Pancreas (tissue), 10 donors: ENCODE data around the gene FGF21. TPM values are rescaled to one million over a fixed set of nuclear protein-coding genes. Genes with fewer than 3 reads are reported as not detected.
A peak's percentile ranks its signal among the peaks of the same experiment; 100 is the strongest.

Experiments
- ATAC-seq, 4 donors: fragments of 200-7000 bp; cut with Tn5 transposase; one replicate each; pipeline versions ENCODE4 v1.8.0 to v1.9.1; 2020; ENCODE audit warnings: mild to moderate bottlenecking in 4 of 4, moderate library complexity in 4 of 4
- DNase-seq, 6 donors: peaks; one replicate each; pipeline ENCODE4 v3.0.0-alpha.2; 2020
- FAIRE-seq: peaks from 2 replicates; lab custom pipeline; 2012; peaks lifted over from hg19 to GRCh38; lab: Jason Lieb, UNC
- H3K27ac ChIP-seq, 4 donors: fragments of 200-600 bp; sonication (generic); 1 replicate in 3 of 4; 2 replicates in 1 of 4; pipeline versions ENCODE4 v1.5.0 to v1.8.0; 2020
- H3K27me3 ChIP-seq, 4 donors: fragments of 200-600 bp; one replicate each; pipeline ENCODE4 v1.8.0; 2021
- H3K36me3 ChIP-seq, 3 donors: fragments of 200-600 bp; sonication (generic) in 1 of 3; one replicate each; pipeline versions ENCODE4 v1.5.0 to v1.8.0; 2020 to 2021
- H3K4me1 ChIP-seq, 3 donors: fragments of 200-600 bp; one replicate each; pipeline ENCODE4 v1.8.0; 2021
- H3K4me3 ChIP-seq, 4 donors: fragments of 200-600 bp; sonication (generic) in 2 of 4; one replicate each; pipeline versions ENCODE4 v1.5.0 to v1.8.0; 2020 to 2021
- H3K9me3 ChIP-seq, 4 donors: fragments of 200-600 bp; one replicate each; pipeline ENCODE4 v1.8.0; 2021
- WGBS, 2 donors: extraction: QIAGEN DNeasy Blood & Tissue Kit; methylation state at CpG; one replicate each; pipeline ENCODE4 v1.1.7; 2013; 5-methylcytosine and 5-hydroxymethylcytosine counted together
- intact Hi-C, 3 donors: fragments of 100-400 bp; cut with DNase I; formaldehyde crosslinking; loops; one replicate each; pipeline versions ENCODE4 v1.11.1 to v1.14.2; 2022
- polyA plus RNA-seq, 2 donors: library from polyadenylated mRNA; stranded (reverse); fragments of 200-250 nt; gene quantifications; one replicate each; pipeline ENCODE4 v1.2.3, GENCODE V29; 2013
- total RNA-seq, 6 donors: library from RNA; stranded (reverse); fragmentation: NEBNext Ultra II Directional in 4 of 6; extraction: Animal tissue kit (Norgen Biotek cat#: 25700) in 4 of 6; gene quantifications; one replicate each; pipeline versions ENCODE4 v1.2.1 to v1.2.4, GENCODE V29; 2021 to 2023
- TF ChIP-seq, protein P1 (sequence below), 4 donors: fragments of 200-600 bp; sonication (generic) in 3 of 4; IDR thresholded peaks; one replicate each; pipeline versions ENCODE4 v1.5.0 to v1.8.0; 2021; ENCODE audit warnings: antibody characterized with exemption in 4 of 4
- donor health status: healthy with polysubstance abuse.
- donor health status: DM: no; HTN: no; CAD: no; lungs with moderate emphysema.
- donor health status: DM: no; HTN: no; CAD: no.
- donor health status: control.
- donor health status: control.
- donor health status: Bipolar disorder and iron deficiency.
- donor health status: DM: yes; HTN: yes; CAD: no.
- donor health status: DM: no; HTN: no; CAD: no.
- donor health status: DM: no; HTN: no; CAD: no.
- donor health status: DM: yes; HTN: yes; CAD: no.

The FGF21 gene
- total and polyA plus RNA-seq, 8 donors: 0.51 TPM; not detected in 7

GRCh38 chr19:48795685-48796070 is 40.4 kb downstream of the FGF21 start:
- intact Hi-C loops: loop anchor here (2.0 to 10.0 kb wide), 4 partner anchors 41 to 172 kb away; partner anchors contain the start of genes FTL (in 2 of the 3) and HSD17B14 (in 1 of the 3)
- Histone ChIP-seq H3K27ac (peak overlapping the region in 3 of 4 donors; percentile 47 to 68 (median 66)), H3K9me3 (no peaks in the 10 kb centered on the region), H3K27me3 (no peaks in the 10 kb centered on the region), H3K4me3 (peak overlapping the region in 1 of 4 donors; percentile 51), H3K36me3 (no peaks in the 10 kb centered on the region), H3K4me1 (no peaks in the 10 kb centered on the region)
- 57% methylated on average over 2 of the region's 2 CpGs for WGBS, 2 donors
- FAIRE-seq: no peak
- DNase-seq: no peak
- ATAC-seq: peak in 3 of 4 donors; percentile 11 to 29 (median 19)
- TF ChIP-seq, protein P1, sequence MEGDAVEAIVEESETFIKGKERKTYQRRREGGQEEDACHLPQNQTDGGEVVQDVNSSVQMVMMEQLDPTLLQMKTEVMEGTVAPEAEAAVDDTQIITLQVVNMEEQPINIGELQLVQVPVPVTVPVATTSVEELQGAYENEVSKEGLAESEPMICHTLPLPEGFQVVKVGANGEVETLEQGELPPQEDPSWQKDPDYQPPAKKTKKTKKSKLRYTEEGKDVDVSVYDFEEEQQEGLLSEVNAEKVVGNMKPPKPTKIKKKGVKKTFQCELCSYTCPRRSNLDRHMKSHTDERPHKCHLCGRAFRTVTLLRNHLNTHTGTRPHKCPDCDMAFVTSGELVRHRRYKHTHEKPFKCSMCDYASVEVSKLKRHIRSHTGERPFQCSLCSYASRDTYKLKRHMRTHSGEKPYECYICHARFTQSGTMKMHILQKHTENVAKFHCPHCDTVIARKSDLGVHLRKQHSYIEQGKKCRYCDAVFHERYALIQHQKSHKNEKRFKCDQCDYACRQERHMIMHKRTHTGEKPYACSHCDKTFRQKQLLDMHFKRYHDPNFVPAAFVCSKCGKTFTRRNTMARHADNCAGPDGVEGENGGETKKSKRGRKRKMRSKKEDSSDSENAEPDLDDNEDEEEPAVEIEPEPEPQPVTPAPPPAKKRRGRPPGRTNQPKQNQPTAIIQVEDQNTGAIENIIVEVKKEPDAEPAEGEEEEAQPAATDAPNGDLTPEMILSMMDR (IDR thresholded peaks at IDR 0.05): no peak

GRCh38 chr19:48796298-48797083 is 41.2 kb downstream of the FGF21 start:
- no peak for ATAC-seq
- Histone ChIP-seq H3K27ac (peak overlapping the region in 2 of 4 donors; percentile 47 to 66), H3K4me3 (no peak overlapping the region), H3K4me1 (no peaks in the 10 kb centered on the region), H3K27me3 (no peaks in the 10 kb centered on the region), H3K36me3 (no peaks in the 10 kb centered on the region), H3K9me3 (no peaks in the 10 kb centered on the region)
- WGBS, 2 donors: 82 to 89% methylated on average over 20 of the region's 20 CpGs
- peak in 1 of 6 donors; percentile 71 for DNase-seq
- TF ChIP-seq, protein P1 (IDR thresholded peaks at IDR 0.05): no peak
- no peak for FAIRE-seq
- intact Hi-C loops: loop anchor here (5.0 to 10.0 kb wide), 3 partner anchors 48 to 171 kb away; partner anchors contain the start of gene FTL (in 2 of the 3)

- H3K4me1 ChIP-seq: no peaks in the 10 kb centered on the region
- no peaks in the 10 kb centered on the region for H3K27me3 ChIP-seq
- FAIRE-seq (no peak), DNase-seq (peak in 1 of 6 donors; percentile 5), ATAC-seq (no peak)
- TF ChIP-seq, protein P1 (IDR thresholded peaks at IDR 0.05): no peak
- 87 to 94% methylated on average over 7 of the region's 7 CpGs for WGBS, 2 donors
- no peak overlapping the region for H3K27ac ChIP-seq
- no peaks in the 10 kb centered on the region for H3K36me3 ChIP-seq
- no peaks in the 10 kb centered on the region for H3K9me3 ChIP-seq
- intact Hi-C loops: loop anchor here (5.0 to 10.0 kb wide), 3 partner anchors 48 to 170 kb away; partner anchors contain the start of gene FTL (in 2 of the 3)
- no peak overlapping the region for H3K4me3 ChIP-seq
Measured at GRCh38 chr19:48797103-48797502, 41.8 kb downstream of the FGF21 start.

- FAIRE-seq (no peak), DNase-seq (peak in 1 of 6 donors; percentile 19), ATAC-seq (no peak)
- no peak overlapping the region for H3K4me3 ChIP-seq
- H3K4me1 ChIP-seq: no peaks in the 10 kb centered on the region
- H3K9me3 ChIP-seq: no peaks in the 10 kb centered on the region
- H3K27me3 ChIP-seq: no peaks in the 10 kb centered on the region
- H3K27ac ChIP-seq: no peak overlapping the region
- intact Hi-C loops: loop anchor here (5.0 to 10.0 kb wide), 3 partner anchors 46 to 168 kb away; partner anchors contain the start of gene FTL (in 2 of the 3)
- TF ChIP-seq, protein P1 (IDR thresholded peaks at IDR 0.05): no peak
- WGBS, 2 donors: 70 to 81% methylated on average over 5 to 6 of the region's 6 CpGs
- H3K36me3 ChIP-seq: no peaks in the 10 kb centered on the region
Measured at GRCh38 chr19:48798937-48799336, 43.6 kb downstream of the FGF21 start.
